Lower leg skin (tissue), 4 donors: Measurements from ENCODE around the gene PIANP. TPM values are rescaled to one million over a fixed set of nuclear protein-coding genes. Genes with fewer than 3 reads are reported as not detected.

ENCODE experiments used
- DNase-seq, 2 donors: peaks; one replicate each; pipeline ENCODE4 v3.0.0-alpha.2; 2019; ENCODE audit warnings: low spot score in 2 of 2
- H3K4me3 ChIP-seq: fragments of 200-600 bp; sonication (generic); 2 replicates; pipeline ENCODE4 v1.5.1; 2017; ENCODE audit warnings: mild to moderate bottlenecking, low read depth; ENCODE audit not compliant: poor library complexity, severe bottlenecking
- POLR2A ChIP-seq, 2 donors: fragments of 450-650 bp; IDR thresholded peaks; one replicate each; pipeline ENCODE4 v1.6.1; 2016 to 2017; ENCODE audit warnings: antibody characterized with exemption in 2 of 2, mild to moderate bottlenecking in 1 of 2, moderate library complexity in 1 of 2
- WGBS, 2 donors: methylation state at CpG; one replicate each; pipeline ENCODE4 v1.1.5; 2018; 5-methylcytosine and 5-hydroxymethylcytosine counted together
- intact Hi-C: fragments of 100-400 bp; cut with DNase I; formaldehyde crosslinking; loops from one replicate; pipeline ENCODE4 v1.15.0; 2023; ENCODE audit warnings: low total_unique reads
- total RNA-seq, 4 donors: library from RNA; depleted of rRNA; stranded (reverse); fragments of >200 nt; gene quantifications; one replicate each; pipeline ENCODE4 v1.1.0, GENCODE V29; 2016
- TF ChIP-seq, protein P1 (sequence below), 3 donors: fragments of 450-650 bp; IDR thresholded peaks; one replicate each; pipeline ENCODE4 v1.5.1; 2016; ENCODE audit warnings: antibody characterized with exemption in 3 of 3, mild to moderate bottlenecking in 3 of 3, moderate library complexity in 2 of 3

The PIANP gene
- total RNA-seq, 4 donors from 2014 or later, result not detected

DNA sequence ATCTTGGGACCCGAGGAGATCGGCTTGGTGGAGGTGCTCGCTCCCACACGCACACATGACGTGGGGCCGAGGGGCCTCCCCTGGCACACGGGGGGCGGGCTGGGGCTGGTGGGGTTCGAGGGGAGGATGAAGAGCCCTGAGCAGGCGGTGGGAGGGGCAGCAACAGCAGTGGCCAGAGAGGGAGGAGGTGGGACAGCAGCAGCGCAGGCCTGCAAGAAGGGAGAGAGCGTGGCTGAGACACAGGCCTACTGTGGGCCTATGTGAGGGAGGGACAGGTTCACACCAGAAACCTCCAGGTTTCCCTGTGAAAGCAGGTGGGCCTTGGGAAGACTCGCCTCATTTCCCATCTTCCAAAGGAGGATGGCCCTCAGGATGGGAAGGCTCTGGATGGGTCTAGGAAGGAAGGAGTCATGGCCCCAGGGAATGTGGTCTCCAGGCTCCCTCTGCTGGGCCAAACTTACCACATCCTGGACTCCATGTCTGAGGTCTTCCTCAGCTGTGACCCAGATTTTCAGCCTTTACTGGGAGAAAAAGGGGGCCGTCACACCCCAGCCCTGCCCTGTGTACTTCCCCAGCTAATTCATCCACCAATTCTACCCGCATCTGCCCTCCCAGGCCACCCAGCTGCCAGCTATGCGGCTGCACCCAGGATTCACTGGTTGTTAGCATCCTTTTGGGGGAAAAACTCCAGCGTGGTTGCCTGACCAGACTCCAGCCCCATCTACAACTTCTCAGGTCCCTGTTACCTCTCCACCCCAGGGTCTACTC lies 2.8 kb downstream of the PIANP start:
- 66 to 72% methylated on average over 17 of the region's 17 CpGs for WGBS, 2 donors
- DNase-seq, result no peak
- H3K4me3 ChIP-seq, result no peak overlapping the region
- intact Hi-C loops, result no loop called here
- TF ChIP-seq POLR2A (IDR thresholded peaks at IDR 0.05), result no peak
- TF ChIP-seq, protein P1, sequence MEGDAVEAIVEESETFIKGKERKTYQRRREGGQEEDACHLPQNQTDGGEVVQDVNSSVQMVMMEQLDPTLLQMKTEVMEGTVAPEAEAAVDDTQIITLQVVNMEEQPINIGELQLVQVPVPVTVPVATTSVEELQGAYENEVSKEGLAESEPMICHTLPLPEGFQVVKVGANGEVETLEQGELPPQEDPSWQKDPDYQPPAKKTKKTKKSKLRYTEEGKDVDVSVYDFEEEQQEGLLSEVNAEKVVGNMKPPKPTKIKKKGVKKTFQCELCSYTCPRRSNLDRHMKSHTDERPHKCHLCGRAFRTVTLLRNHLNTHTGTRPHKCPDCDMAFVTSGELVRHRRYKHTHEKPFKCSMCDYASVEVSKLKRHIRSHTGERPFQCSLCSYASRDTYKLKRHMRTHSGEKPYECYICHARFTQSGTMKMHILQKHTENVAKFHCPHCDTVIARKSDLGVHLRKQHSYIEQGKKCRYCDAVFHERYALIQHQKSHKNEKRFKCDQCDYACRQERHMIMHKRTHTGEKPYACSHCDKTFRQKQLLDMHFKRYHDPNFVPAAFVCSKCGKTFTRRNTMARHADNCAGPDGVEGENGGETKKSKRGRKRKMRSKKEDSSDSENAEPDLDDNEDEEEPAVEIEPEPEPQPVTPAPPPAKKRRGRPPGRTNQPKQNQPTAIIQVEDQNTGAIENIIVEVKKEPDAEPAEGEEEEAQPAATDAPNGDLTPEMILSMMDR (IDR thresholded peaks at IDR 0.05), result no peak

DNA sequence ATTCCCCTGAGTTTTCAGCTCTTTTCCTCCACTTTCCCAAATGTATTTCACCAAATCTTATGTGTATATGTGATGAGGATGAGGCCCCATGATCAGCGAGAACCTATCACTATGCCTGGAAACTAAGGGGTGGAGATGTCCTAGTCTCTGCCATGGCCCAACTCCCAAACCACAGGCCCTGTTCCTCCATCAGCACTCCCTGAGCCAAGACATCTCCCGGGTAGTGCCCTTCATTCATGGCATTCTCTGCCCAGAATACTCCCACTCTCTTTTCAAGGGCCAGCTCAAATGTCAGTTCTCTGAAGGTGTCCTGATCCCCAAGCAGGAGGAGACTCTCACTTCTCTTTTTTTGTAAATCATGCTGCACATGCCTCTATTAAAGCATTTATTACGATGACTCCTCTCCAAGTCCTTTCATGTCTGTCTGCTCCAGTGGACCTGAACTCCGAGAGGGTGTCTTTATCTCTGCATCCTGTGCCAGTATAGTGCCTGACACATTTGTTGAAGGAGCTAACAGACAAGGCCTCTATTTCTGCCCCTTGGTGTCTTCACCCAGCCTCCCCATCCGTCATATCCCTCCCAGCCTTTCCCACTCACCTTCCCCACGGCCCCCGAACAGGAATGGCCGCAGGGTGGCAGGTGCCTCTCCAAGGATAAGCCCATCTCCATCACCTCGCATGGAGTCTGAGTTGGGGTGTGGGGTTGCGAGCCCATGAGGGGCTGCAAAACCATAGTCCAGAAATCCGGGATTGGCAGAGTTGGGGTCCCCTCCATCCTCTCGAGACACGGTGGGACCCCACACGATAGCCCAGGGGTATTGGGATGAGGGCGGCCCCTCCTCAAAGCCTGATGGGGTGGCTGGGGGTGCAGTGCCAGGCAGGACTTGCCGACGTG lies 3.7 kb downstream of the PIANP start:
- intact Hi-C loops, result no loop called here
- TF ChIP-seq, protein P1 (IDR thresholded peaks at IDR 0.05), result no peak
- no peak for TF ChIP-seq POLR2A (IDR thresholded peaks at IDR 0.05)
- H3K4me3 ChIP-seq, result no peak overlapping the region
- DNase-seq, result no peak
- 73 to 75% methylated on average over 16 to 17 of the region's 17 CpGs for WGBS, 2 donors

DNA sequence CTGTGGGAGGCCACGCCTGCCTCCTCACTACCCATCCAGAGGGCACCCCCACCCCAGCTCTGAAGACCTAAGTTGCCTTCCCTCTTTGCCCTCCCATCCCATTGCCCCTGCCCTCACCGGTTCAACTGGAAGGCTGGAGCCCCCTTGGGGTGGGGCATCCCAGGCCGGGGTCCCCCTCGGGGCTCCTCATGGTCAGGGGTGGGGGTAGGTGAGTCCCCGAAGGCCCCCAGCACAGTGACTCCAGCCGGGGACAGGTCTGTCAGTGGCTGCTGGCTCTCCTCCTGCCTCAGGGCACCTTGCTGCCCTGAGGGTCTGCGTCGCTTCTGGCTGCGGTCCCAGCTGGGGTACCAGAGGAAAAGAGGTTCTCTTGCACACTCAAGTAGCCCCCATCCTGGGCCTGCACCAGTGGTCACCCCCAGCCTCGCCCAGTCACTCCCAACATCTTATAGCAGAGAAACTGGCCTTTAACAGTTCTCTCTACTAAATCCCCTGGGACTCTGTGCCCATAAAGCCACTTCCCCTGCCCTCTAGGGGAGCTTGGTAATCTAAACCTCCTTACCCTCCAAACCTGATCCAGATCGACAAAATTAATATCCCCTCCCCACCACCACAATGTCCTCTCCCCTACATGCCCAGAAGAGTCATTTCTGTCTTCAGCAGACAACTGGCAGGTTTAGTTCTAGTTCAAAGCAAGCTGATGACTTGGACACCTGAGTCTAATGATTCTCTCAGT lies 5.1 kb downstream of the PIANP start:
- H3K4me3 ChIP-seq, result no peak overlapping the region
- 70 to 74% methylated on average over 11 of the region's 11 CpGs for WGBS, 2 donors
- TF ChIP-seq POLR2A (IDR thresholded peaks at IDR 0.05), result no peak
- TF ChIP-seq, protein P1 (IDR thresholded peaks at IDR 0.05), result no peak
- intact Hi-C loops, result no loop called here
- no peak for DNase-seq

DNA sequence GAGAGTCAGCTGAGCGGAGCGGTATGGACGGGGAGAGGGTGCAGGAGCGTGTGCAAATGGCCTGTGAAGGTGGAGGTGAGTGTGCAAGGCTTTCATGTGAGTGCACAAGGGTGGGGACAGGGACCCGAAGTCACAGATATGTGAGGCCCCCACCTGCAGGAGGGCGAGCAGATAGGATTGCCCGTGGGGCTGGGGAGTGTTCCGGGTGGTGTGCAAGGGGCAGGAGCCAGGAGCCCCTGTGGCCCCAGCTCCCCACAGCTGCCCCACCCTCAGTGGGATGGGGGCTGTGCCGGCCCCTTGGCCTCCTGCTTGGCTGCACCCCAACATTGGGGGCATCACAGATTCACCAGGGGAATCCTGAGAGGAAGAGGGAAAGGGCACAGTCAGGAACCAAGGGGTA lies 5.9 kb downstream of the PIANP start:
- intact Hi-C loops, result no loop called here
- TF ChIP-seq POLR2A (IDR thresholded peaks at IDR 0.05), result no peak
- TF ChIP-seq, protein P1 (IDR thresholded peaks at IDR 0.05), result no peak
- no peak for DNase-seq
- H3K4me3 ChIP-seq, result no peak overlapping the region
- 77 to 80% methylated on average over 9 of the region's 9 CpGs for WGBS, 2 donors

DNA sequence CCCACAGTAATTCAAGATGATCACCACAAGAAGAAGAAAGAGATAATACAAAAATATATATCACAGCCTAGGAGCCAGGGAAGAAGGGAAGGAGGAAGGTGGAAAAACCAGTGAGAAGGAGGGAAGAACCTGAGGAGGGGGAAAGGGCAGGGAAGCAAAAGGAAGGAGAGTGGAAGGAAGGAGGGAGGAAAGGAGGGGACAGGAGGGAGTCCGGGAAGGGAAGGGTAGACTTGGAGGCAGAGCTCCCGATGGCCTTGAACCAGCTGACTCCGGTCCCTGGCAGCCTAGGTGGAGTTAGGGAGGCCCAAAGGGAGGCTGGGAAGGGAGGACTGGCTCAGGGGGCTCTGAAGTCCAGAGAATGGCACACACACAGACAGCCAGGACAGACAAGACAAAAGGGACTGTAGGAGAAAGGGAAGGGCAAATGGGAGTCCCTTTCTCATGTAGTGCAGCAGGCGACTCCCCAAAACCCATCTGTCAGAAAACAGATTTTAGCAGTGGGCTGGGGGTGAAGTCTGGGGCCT lies 6.7 kb downstream of the PIANP start:
- no peak for TF ChIP-seq POLR2A (IDR thresholded peaks at IDR 0.05)
- TF ChIP-seq, protein P1 (IDR thresholded peaks at IDR 0.05), result no peak
- WGBS, 2 donors, result 71 to 74% methylated on average over 4 of the region's 4 CpGs
- intact Hi-C loops, result no loop called here
- H3K4me3 ChIP-seq, result no peak overlapping the region
- no peak for DNase-seq
